Stimulated activated CD4-positive, alpha-beta T cell treated with anti-CD3 and anti-CD28 coated beads, TNF-alpha, amount 100 ng/mL, for 24 hours (primary cell): Measurements from ENCODE around the gene PVALEF.
"Not testable (repeated sequence)": the region's sequence is repeated elsewhere in the genome, so short reads cannot be mapped to it uniquely, and the experiment has no call there.

Source experiments
- DNase-seq, 3 experiments: peaks; one replicate each; pipeline ENCODE4 v3.0.0-alpha.2; 2020; ENCODE audit warnings: low read depth in 3 of 3

Gene PVALEF

DNA sequence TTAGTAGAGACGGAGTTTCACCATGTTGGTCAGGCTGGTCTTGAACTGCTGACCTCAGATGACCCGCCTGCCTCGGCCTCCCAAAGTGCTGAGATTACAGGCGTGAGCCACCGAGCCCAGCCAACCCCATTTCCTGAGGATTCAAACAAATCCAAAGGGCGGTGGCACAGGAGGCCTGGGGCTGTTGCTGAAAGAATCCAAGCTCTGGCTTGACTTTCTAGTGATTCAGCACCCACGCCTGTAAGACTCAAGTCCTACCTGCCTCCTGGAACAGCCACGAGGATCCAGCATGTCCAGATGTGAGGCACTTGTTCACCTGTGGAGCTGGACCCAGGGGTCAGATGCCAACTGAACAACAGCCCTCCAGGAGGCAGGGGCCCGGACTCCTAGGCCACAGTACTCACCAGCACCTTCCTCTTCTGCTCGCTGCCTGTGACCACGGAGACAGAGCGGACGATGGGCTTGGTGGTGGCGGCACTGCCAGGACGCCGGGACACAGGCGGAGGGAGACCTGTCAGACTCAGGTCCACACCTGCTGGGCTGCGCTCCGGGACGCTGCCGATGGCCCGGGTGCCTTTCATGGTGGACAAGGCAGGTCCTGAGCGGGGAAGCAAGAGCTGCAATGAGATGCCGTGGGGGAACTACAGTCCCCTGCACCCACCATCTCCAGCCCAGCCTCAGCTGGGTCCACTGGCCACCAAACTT, 54.3 kb downstream of the PVALEF start:
- DNase-seq, result no peak

DNA sequence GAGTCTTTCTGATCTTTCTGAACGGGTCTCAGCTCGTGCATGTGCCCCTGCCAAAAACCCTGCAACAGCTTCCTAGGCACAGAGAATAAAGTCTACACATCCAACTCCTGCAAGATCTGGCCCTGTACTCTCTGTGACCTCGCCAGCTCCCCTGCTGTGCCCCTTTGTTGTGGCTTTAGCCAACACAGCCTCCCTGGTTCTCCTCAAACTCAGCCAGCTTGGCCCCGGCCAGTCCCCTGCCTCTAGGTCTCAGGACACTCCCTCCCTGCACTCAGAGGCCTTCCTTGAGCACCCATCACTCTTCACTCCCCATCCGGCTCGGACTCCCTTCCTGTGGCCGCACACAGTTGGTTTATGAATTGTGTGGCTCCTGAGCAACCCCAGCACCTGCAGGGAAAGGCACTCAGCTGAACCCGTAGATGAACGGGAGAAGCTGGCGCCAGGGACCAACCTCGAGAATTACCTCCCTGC, 56.1 kb downstream of the PVALEF start:
- DNase-seq, result no peak

DNA sequence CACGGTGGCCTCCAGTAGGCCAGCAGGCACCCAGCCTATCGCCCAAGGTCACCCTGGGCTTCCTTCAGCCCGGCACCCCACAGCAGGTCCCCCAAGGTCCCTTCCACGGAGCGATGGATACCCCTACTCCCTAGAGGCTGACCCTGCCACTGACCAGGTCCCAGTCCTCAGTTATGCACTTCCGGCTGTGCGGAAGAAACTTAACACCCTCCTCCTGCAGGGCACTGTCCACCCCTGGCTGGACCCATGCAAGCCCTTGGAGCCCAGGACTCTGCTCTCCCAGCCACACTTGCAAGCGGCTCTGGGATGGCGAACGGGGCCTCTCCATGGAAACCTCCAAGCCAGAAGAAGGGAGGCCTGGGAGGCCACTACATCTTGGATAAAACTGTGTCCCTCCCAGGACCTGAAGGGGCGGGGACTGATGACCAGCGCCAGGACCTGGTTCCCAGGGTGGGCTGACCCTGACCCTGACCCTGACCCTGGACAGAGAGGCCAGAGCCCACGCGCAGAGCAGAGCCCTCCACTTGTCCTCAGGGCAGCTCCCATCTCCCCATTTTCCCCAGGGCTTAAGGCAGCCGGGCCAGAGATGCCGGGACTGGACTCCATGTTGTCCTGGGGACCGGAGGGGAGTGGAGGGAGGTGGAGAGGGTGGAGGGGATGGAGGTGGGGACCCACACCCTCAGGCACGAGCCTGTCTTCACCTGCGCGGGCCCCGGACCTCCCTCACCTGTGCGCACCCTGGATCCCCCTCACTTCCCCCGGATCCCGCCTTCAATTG, 56.7 kb downstream of the PVALEF start:
- no peak for DNase-seq

DNA sequence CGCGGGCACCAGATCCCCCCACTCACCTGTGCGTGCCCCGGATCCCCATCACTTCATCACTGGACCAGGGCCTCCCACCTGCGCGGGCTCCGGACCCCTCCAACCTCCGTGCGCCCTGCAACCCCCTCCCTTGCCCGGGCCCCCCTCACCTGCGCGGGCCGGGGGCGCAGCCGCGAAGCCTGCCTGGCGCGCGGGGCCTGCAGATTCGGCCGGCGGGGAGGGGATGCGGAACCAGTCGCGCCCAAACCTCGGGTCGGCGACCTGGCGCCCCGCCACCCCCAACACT, 57.3 kb downstream of the PVALEF start:
- no peak for DNase-seq

DNA sequence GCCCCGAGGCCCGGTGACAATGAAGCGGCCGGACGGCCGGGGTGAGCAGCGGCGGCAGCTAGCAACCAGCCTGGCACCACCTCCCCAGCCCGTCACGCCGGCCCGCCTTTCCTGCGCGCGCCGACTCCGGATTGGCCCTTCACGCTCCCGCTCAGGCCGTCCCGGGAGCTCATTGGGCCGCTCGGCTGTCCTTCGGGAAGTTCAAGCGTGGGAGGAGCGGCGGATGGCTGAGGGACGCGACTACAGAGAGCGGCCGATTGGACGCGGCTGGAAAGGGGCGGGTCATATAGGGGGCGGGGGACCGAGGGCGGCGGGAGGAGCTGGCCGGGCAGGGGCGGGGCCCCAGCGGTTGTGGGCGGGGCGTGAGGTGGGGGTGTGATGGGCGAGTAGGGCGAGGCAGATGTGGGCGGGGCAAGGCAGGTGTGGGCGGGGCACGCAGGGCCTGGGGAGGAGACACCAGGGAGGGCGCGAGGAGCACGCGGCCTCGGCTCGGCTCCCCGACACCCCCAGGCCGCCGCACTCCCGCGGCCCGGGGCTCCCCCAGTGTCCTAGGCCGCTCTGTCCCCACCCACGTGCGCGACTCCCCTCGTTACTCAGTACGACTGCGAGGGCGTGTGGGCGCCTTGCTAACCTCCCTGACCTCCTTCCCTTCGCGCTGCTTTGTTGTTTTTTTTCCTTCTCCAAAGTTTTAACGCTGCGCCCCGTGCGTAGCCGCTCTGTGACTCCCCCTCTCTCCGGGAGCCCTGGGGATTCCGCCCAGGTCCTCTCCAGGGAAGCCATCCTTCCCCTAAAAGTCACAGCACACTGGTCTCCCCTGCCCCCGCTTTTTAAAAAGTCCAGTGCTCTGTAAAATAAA, 57.8 kb downstream of the PVALEF start, which contains the start of gene CEP131:
CEP131 (minus strand) TSS at position 60 of the 856 bp plus-strand sequence. CDS start 2,909 bp downstream, outside the sequence.
- DNase-seq, result peak; percentile 99 to 100 (median 100)

DNA sequence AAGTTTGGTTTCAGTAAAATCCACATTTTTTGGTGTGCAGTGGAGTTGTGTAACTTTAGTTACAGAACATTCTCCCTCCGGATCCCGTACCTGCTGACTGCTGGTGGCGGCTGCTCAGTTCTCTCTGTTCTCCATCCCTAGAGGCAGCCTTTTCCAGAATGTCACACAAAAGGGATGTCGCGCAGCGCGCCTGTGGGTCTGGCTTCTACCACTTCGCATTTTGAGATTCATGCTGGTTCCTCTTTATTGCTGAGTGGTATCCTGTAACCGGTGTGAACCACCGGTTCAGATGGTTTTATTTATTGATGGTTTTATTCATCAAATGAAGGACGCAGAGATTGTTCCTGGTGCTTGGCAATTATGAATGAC, 58.4 kb downstream of the PVALEF start:
- no peak for DNase-seq

DNA sequence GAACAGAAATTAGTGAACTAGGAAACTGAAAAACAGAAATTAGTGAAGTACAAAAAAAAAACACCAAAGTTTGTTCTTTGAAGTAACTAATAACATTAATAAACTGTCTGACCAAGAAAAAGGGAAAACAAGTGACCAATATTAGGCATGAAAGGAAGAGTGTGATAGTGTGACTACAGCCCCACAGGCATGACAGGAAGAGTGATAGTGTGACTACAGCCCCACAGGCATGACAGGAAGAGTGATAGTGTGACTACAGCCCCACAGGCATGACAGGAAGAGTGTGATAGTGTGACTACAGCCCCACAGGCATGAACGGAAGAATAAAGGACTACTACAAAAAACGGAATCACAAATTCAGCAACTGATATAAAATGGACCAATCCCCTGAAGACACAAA, 62.3 kb downstream of the PVALEF start:
- DNase-seq, result not testable (repeated sequence)

DNA sequence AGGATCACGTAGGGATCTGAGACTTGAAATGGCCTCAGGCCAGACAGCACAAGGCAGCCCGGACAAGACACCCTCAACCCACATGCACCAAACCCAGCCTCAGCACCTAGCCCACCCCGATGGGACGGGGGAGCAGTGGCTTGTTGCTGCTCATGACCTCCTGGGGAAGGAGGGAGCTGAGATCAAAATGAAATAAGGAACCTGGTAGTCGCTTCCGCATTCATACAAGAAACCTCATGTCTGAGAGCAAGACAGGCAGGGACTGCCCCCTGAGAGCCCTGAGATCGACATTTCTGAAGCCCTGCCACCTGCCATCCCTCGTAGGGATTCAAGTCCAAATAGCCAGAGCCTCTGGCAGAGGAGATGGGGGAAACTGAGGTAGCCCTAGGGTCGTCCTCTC, 63.1 kb downstream of the PVALEF start:
- no peak for DNase-seq

DNA sequence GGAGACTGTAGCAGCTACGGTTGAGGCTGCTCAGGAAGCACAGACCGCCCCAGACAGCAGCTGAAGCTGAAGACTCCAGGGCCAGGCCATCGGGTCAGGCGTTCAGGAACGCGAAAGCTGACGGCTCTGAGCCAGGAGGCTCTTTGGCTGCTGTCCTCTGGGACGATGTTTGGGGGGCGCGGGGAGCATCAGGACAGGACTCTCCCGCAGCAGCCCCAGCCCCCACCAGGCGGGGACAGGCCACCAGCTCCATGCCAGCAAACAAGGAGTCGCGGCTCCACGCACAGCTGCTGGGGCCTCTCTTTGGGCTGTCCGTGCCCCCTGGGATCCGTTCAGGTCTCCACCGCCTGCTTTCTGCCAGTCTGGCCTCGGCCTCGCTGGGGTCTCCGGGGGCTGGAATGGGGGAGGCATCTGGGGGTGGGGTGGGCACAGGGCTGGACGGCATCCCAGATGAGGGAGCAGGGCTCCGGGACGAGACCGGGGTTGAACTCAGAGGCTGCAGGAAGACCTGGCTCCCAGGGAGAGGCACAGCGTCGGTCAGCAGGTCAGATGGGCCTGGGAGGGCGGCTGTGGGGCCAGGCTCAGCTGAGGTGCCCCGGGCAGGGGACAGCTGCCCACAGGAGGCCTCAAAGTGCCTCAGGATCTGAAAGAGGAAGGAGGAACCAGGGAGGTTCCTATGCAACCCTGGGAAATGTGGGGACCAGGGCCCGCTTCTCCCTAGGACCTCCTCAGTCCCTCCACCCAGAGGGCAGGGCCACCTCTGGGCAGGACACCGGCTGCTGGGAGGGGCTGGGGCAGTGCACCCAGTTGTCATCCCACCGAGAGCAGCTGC, 63.7 kb downstream of the PVALEF start:
- no peak for DNase-seq

DNA sequence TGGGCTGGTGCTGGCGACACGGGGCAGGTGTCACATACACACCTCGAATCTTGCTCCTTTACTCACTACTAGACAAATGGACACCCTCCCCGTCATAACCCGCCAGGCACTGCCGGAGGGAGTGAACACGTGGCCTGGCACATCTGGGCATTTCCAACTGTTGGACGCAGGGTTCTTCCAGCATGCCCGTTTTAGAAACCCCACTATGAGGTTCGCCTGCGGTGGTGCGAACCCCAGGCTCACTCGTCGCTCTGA, 64.3 kb downstream of the PVALEF start:
- DNase-seq, result no peak

DNA sequence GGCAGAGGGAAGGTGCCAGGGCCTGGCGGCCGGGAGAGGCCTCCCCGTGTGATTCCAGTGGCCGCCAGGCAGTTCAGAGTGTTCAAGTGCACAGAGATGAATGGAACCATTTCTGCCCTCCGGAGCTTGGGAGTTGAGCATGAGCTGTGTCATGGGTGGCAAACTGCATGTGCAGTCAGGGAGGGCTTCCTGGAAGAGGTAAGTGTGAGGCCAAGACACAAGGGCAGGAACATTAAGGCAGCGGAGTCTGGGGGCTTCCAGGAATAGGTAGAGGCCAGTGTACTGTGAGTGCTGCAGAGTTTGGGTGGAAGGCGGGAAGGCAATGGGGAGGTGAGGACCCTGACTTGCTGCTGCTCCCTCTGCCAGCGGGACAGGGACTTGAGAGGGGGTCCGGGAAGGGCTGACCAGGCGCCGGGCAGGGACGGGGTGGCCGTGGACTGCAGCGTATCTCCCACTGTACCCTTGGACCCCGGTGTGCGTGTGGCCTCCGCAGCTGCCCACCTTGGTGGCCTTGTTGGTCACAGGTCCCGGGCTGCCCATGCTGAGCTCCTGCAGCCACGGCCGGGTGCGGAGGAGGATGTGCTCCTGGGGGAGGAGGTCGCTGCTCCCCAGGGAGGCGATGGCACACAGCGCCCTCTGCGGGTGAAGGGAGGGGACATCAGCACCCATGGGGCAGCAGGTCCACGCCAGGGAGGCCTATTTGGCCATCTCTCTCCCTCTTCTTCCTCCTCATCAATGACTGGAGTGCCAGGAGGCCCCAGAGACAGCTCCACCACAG, 64.9 kb downstream of the PVALEF start:
- no peak for DNase-seq

DNA sequence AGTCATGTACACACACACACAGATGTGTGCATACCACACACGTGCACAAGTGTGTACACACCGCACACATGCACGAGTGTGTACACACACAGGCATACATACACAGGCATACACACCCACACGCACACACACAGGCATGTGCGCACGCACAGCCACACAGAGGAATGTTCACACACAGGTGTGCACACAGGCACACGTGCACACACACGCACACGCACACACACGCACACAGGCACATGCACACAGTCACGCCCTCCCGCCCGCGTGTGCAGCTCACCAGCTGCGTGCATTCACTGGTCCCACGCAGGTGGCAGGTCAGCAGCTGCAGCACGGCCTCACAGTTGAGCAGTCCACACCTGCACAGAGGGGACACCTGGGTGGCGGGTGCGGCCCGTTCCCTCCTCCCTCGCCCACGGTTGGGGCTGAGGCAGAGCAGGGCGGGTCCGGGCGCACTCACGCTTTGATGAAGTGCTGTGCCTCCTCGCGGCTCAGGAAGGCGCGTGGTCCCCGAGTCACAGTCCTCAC, 65.9 kb downstream of the PVALEF start:
- no peak for DNase-seq

DNA sequence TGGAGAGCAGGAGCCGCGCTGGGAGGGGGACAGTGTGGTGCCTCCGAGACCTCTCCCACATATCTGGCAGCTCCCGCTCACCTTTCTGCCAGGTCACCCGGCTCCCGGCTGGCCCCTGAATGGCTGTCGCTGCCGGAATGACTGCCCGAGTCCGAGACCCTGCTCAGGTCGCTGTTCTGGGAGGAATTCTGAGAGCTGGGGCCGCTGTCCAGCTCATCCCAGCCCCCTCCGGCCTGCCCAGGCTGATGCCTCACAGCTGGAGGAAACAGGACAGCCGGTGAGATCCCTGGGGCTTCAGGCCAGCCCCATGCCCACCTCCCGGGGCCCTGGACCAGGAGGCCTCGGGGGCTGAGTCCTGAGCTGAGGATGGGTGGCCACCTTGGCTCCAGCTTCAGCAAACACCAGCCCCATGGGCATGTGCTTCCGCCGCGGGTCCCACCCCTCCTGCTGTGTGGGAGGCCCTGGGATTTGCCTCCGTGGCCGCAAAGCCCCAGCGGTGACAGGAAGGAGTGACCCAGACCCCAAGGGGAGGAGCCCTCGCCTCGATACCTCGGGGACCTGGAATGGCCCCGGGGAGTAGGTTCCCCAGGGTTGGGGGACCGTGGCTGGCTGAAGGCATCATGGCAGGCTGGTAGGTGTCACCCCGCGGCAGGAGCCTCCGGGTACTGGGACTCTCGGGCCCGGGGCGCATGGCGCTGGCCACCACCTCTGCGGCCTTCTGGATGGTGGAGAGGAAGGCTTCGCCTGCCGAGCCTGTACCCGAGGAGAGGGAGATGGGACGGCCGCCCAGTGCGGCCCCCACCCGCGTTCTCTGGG, 66.7 kb downstream of the PVALEF start:
- DNase-seq, result no peak
